ENCODE measurements around the gene STIMATE. TPM values are rescaled to one million over a fixed set of nuclear protein-coding genes. Genes with fewer than 3 reads are reported as not detected.

STIMATE gene
- total and polyA plus RNA-seq, 9 donors = 6.0 to 10.0 (median 7.9) TPM

GRCh38 chr3:52896151-52896550, 1.2 kb downstream of the STIMATE start:
- Histone ChIP-seq H3K4me3 (ENCODE audit: low read length) (peak overlapping the region; percentile 78), H3K36me3 (ENCODE audit: control insufficient read depth, insufficient read depth, low read length) (peaks cover 9% of the 10 kb centered on the region), H3K4me1 (ENCODE audit: control insufficient read depth, insufficient read depth, low read length) (peaks cover 21% of the 10 kb centered on the region), H3K27ac (ENCODE audit: low read length) (no peak overlapping the region), H3K9me3 (replicated peaks; ENCODE audit: control insufficient read depth, low read depth, low read length) (no peaks in the 10 kb centered on the region), H3K27me3 (ENCODE audit: control insufficient read depth, insufficient read depth, low read length) (no peaks in the 10 kb centered on the region)
- no CpG with 5 or more reads among the region's 3 CpGs for WGBS (ENCODE audit: insufficient coverage)
- DNase-seq = no peak

- Histone ChIP-seq H3K36me3 (ENCODE audit: control insufficient read depth, insufficient read depth, low read length) (peaks cover 9% of the 10 kb centered on the region), H3K27ac (ENCODE audit: low read length) (no peak overlapping the region)
- no CpG with 5 or more reads among the region's 5 CpGs for WGBS (ENCODE audit: insufficient coverage)
These were observed 1.9 kb downstream of the STIMATE start for GRCh38 chr3:52895418-52895817.

GRCh38 chr3:52894756-52895155, 2.6 kb downstream of the STIMATE start:
- Histone ChIP-seq H3K4me1 (ENCODE audit: control insufficient read depth, insufficient read depth, low read length) (peaks cover 21% of the 10 kb centered on the region), H3K9me3 (replicated peaks; ENCODE audit: control insufficient read depth, low read depth, low read length) (no peaks in the 10 kb centered on the region), H3K27ac (ENCODE audit: low read length) (no peak overlapping the region), H3K36me3 (ENCODE audit: control insufficient read depth, insufficient read depth, low read length) (peaks cover 12% of the 10 kb centered on the region), H3K27me3 (ENCODE audit: control insufficient read depth, insufficient read depth, low read length) (no peaks in the 10 kb centered on the region), H3K4me3 (ENCODE audit: low read length) (no peak overlapping the region)
- no peak for DNase-seq
- WGBS (ENCODE audit: insufficient coverage) = 69% methylated on average over 2 of the region's 10 CpGs

More at GRCh38 chr3:52895418-52895817, 1.9 kb downstream of the STIMATE start:
- Histone ChIP-seq H3K4me1 (ENCODE audit: control insufficient read depth, insufficient read depth, low read length) (peaks cover 21% of the 10 kb centered on the region), H3K27me3 (ENCODE audit: control insufficient read depth, insufficient read depth, low read length) (no peaks in the 10 kb centered on the region), H3K9me3 (replicated peaks; ENCODE audit: control insufficient read depth, low read depth, low read length) (no peaks in the 10 kb centered on the region), H3K4me3 (ENCODE audit: low read length) (no peak overlapping the region)
- DNase-seq = no peak

GRCh38 chr3:52893723-52894122, 3.6 kb downstream of the STIMATE start:
- no peak for DNase-seq
- H3K4me1 ChIP-seq (ENCODE audit: control insufficient read depth, insufficient read depth, low read length) = peaks cover 21% of the 10 kb centered on the region
- H3K9me3 ChIP-seq (replicated peaks; ENCODE audit: control insufficient read depth, low read depth, low read length) = no peaks in the 10 kb centered on the region
- H3K36me3 ChIP-seq (ENCODE audit: control insufficient read depth, insufficient read depth, low read length) = peaks cover 12% of the 10 kb centered on the region
- 63% methylated on average over 3 of the region's 4 CpGs for WGBS (ENCODE audit: insufficient coverage)
- no peaks in the 10 kb centered on the region for H3K27me3 ChIP-seq (ENCODE audit: control insufficient read depth, insufficient read depth, low read length)
- no peak overlapping the region for H3K4me3 ChIP-seq (ENCODE audit: low read length)
- H3K27ac ChIP-seq (ENCODE audit: low read length) = no peak overlapping the region

- H3K27ac ChIP-seq (ENCODE audit: low read length) = no peak overlapping the region
- H3K4me3 ChIP-seq (ENCODE audit: low read length) = no peak overlapping the region
- H3K4me1 ChIP-seq (ENCODE audit: control insufficient read depth, insufficient read depth, low read length) = peaks cover 21% of the 10 kb centered on the region
- WGBS (ENCODE audit: insufficient coverage) = 50% methylated on average over 1 of the region's 8 CpGs
- DNase-seq = peak; percentile 22
- H3K27me3 ChIP-seq (ENCODE audit: control insufficient read depth, insufficient read depth, low read length) = no peaks in the 10 kb centered on the region
- H3K36me3 ChIP-seq (ENCODE audit: control insufficient read depth, insufficient read depth, low read length) = peaks cover 12% of the 10 kb centered on the region
- no peaks in the 10 kb centered on the region for H3K9me3 ChIP-seq (replicated peaks; ENCODE audit: control insufficient read depth, low read depth, low read length)
These were observed 4.6 kb downstream of the STIMATE start for GRCh38 chr3:52892625-52893311.

- Histone ChIP-seq H3K9me3 (replicated peaks; ENCODE audit: control insufficient read depth, low read depth, low read length) (no peaks in the 10 kb centered on the region), H3K4me1 (ENCODE audit: control insufficient read depth, insufficient read depth, low read length) (peaks cover 19% of the 10 kb centered on the region), H3K36me3 (ENCODE audit: control insufficient read depth, insufficient read depth, low read length) (peaks cover 16% of the 10 kb centered on the region), H3K4me3 (ENCODE audit: low read length) (no peak overlapping the region), H3K27ac (ENCODE audit: low read length) (peak overlapping the region; percentile 13), H3K27me3 (ENCODE audit: control insufficient read depth, insufficient read depth, low read length) (no peaks in the 10 kb centered on the region)
- DNase-seq = no peak
- 87% methylated on average over 3 of the region's 5 CpGs for WGBS (ENCODE audit: insufficient coverage)
These were observed 5.1 kb downstream of the STIMATE start for GRCh38 chr3:52892290-52892624.

GRCh38 chr3:52891615-52892081, 5.7 kb downstream of the STIMATE start:
- no peaks in the 10 kb centered on the region for H3K27me3 ChIP-seq (ENCODE audit: control insufficient read depth, insufficient read depth, low read length)
- H3K36me3 ChIP-seq (ENCODE audit: control insufficient read depth, insufficient read depth, low read length) = peaks cover 17% of the 10 kb centered on the region
- H3K4me1 ChIP-seq (ENCODE audit: control insufficient read depth, insufficient read depth, low read length) = peaks cover 15% of the 10 kb centered on the region
- 33% methylated on average over 1 of the region's 2 CpGs for WGBS (ENCODE audit: insufficient coverage)
- DNase-seq = peak; percentile 69
- H3K27ac ChIP-seq (ENCODE audit: low read length) = no peak overlapping the region
- no peak overlapping the region for H3K4me3 ChIP-seq (ENCODE audit: low read length)
- H3K9me3 ChIP-seq (replicated peaks; ENCODE audit: control insufficient read depth, low read depth, low read length) = no peaks in the 10 kb centered on the region

GRCh38 chr3:52891164-52891563, 6.2 kb downstream of the STIMATE start:
- DNase-seq = no peak
- Histone ChIP-seq H3K27ac (ENCODE audit: low read length) (no peak overlapping the region), H3K4me1 (ENCODE audit: control insufficient read depth, insufficient read depth, low read length) (peaks cover 10% of the 10 kb centered on the region), H3K4me3 (ENCODE audit: low read length) (no peak overlapping the region), H3K27me3 (ENCODE audit: control insufficient read depth, insufficient read depth, low read length) (no peaks in the 10 kb centered on the region), H3K36me3 (ENCODE audit: control insufficient read depth, insufficient read depth, low read length) (peaks cover 17% of the 10 kb centered on the region), H3K9me3 (replicated peaks; ENCODE audit: control insufficient read depth, low read depth, low read length) (no peaks in the 10 kb centered on the region)
- WGBS (ENCODE audit: insufficient coverage) = 80% methylated on average over 3 of the region's 9 CpGs

GRCh38 chr3:52890735-52891134, 6.6 kb downstream of the STIMATE start:
- DNase-seq = no peak
- peaks cover 20% of the 10 kb centered on the region for H3K36me3 ChIP-seq (ENCODE audit: control insufficient read depth, insufficient read depth, low read length)
- no peaks in the 10 kb centered on the region for H3K27me3 ChIP-seq (ENCODE audit: control insufficient read depth, insufficient read depth, low read length)
- no peaks in the 10 kb centered on the region for H3K9me3 ChIP-seq (replicated peaks; ENCODE audit: control insufficient read depth, low read depth, low read length)
- peaks cover 6% of the 10 kb centered on the region for H3K4me1 ChIP-seq (ENCODE audit: control insufficient read depth, insufficient read depth, low read length)
- no peak overlapping the region for H3K27ac ChIP-seq (ENCODE audit: low read length)
- WGBS (ENCODE audit: insufficient coverage) = no CpG with 5 or more reads among the region's 5 CpGs
- H3K4me3 ChIP-seq (ENCODE audit: low read length) = no peak overlapping the region

GRCh38 chr3:52889901-52890300, 7.4 kb downstream of the STIMATE start:
- DNase-seq = no peak
- Histone ChIP-seq H3K36me3 (ENCODE audit: control insufficient read depth, insufficient read depth, low read length) (peaks cover 16% of the 10 kb centered on the region), H3K4me1 (ENCODE audit: control insufficient read depth, insufficient read depth, low read length) (peaks cover 6% of the 10 kb centered on the region), H3K9me3 (replicated peaks; ENCODE audit: control insufficient read depth, low read depth, low read length) (no peaks in the 10 kb centered on the region), H3K27ac (ENCODE audit: low read length) (no peak overlapping the region), H3K27me3 (ENCODE audit: control insufficient read depth, insufficient read depth, low read length) (no peaks in the 10 kb centered on the region), H3K4me3 (ENCODE audit: low read length) (no peak overlapping the region)
- WGBS (ENCODE audit: insufficient coverage) = 88% methylated on average over 8 of the region's 8 CpGs

GRCh38 chr3:52887166-52887565, 10.2 kb downstream of the STIMATE start:
- Histone ChIP-seq H3K27ac (ENCODE audit: low read length) (no peak overlapping the region), H3K36me3 (ENCODE audit: control insufficient read depth, insufficient read depth, low read length) (peaks cover 11% of the 10 kb centered on the region), H3K4me1 (ENCODE audit: control insufficient read depth, insufficient read depth, low read length) (peaks cover under 1% of the 10 kb centered on the region), H3K9me3 (replicated peaks; ENCODE audit: control insufficient read depth, low read depth, low read length) (no peaks in the 10 kb centered on the region), H3K27me3 (ENCODE audit: control insufficient read depth, insufficient read depth, low read length) (no peaks in the 10 kb centered on the region), H3K4me3 (ENCODE audit: low read length) (no peak overlapping the region)
- WGBS (ENCODE audit: insufficient coverage) = 95% methylated on average over 3 of the region's 4 CpGs
- no peak for DNase-seq

Measured in muscle of leg (tissue), 11 donors.